KMS-11 (cell line): ENCODE data around the gene HMOX1.

ENCODE experiments used
- H2AFZ ChIP-seq: fragments of 200-600 bp; sonication (generic); 2 replicates; pipeline ENCODE4 v1.6.1; 2016; ENCODE audit warnings: antibody characterized with exemption, mixed run types, low read depth
- H3K27ac ChIP-seq: fragments of 200-600 bp; sonication (generic); 2 replicates; pipeline ENCODE4 v1.6.1; 2016; ENCODE audit warnings: mild to moderate bottlenecking, mixed run types
- H3K27me3 ChIP-seq: fragments of 200-600 bp; sonication (generic); 2 replicates; pipeline ENCODE4 v1.6.1; 2017; ENCODE audit warnings: mild to moderate bottlenecking, low read depth, mixed run types, moderate library complexity; ENCODE audit not compliant: insufficient read depth
- H3K36me3 ChIP-seq: fragments of 200-600 bp; sonication (generic); 2 replicates; pipeline ENCODE4 v1.6.1; 2017; ENCODE audit warnings: mild to moderate bottlenecking, mixed run types; ENCODE audit not compliant: insufficient read depth
- H3K4me1 ChIP-seq: fragments of 200-600 bp; sonication (generic); 2 replicates; pipeline ENCODE4 v1.6.1; 2016; ENCODE audit warnings: mild to moderate bottlenecking, low read depth, mixed run types; ENCODE audit not compliant: poor library complexity, severe bottlenecking
- H3K4me2 ChIP-seq: fragments of 200-600 bp; sonication (generic); 2 replicates; pipeline ENCODE4 v1.7.0; 2016; ENCODE audit warnings: mild to moderate bottlenecking, mixed run types
- H3K4me3 ChIP-seq: fragments of 200-600 bp; sonication (generic); IDR thresholded peaks from 2 replicates; pipeline ENCODE4 v1.6.1; 2017; ENCODE audit warnings: low read depth, low read length, mixed read lengths; ENCODE audit not compliant: insufficient read depth
- H3K79me2 ChIP-seq: fragments of 200-600 bp; sonication (generic); 2 replicates; pipeline ENCODE4 v1.6.1; 2016; ENCODE audit warnings: low read depth, mixed run types; ENCODE audit not compliant: insufficient read depth
- H3K9ac ChIP-seq: fragments of 200-600 bp; sonication (generic); 2 replicates; pipeline ENCODE4 v1.6.1; 2016; ENCODE audit warnings: mild to moderate bottlenecking, mixed run types
- H4K20me1 ChIP-seq: fragments of 200-600 bp; sonication (generic); 2 replicates; pipeline ENCODE4 v1.6.1; 2016; ENCODE audit warnings: mild to moderate bottlenecking, mixed run types; ENCODE audit not compliant: insufficient read depth
- TF ChIP-seq, protein P1 (sequence below): fragments of 200-600 bp; sonication (generic); conservative IDR thresholded peaks from 2 replicates; pipeline ENCODE4 v1.6.1; 2017; ENCODE audit warnings: low read depth, mild to moderate bottlenecking, antibody characterized with exemption, low read length, moderate library complexity, mixed read lengths

Gene HMOX1

DNA sequence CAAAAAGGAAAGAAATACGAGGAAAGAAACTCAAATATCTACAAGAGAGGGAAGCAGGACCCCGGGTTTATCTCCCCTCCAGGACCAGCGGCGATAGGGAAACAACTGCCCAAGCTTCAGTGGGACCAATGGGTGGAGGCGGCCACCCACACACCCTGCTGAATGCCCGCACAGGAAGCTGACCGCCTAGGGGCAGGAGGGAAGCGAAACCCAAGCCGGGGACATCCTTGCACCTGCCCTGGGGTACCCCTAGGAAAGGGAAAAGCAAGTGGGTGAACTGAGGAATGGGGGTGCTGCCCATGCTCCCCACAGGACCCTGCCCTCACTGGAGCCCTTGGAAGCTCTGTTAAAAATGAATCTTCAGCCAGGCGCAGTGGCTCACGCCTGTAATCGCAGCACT is 27.6 kb upstream of the HMOX1 start:
- Histone ChIP-seq H3K79me2 (no peaks in the 10 kb centered on the region), H3K27ac (no peak overlapping the region), H2AFZ (no peak overlapping the region), H3K4me2 (no peak overlapping the region), H4K20me1 (no peaks in the 10 kb centered on the region), H3K4me1 (peaks cover 15% of the 10 kb centered on the region), H3K9ac (no peak overlapping the region), H3K36me3 (no peaks in the 10 kb centered on the region), H3K4me3 (no peak overlapping the region), H3K27me3 (no peaks in the 10 kb centered on the region)
- TF ChIP-seq, protein P1, sequence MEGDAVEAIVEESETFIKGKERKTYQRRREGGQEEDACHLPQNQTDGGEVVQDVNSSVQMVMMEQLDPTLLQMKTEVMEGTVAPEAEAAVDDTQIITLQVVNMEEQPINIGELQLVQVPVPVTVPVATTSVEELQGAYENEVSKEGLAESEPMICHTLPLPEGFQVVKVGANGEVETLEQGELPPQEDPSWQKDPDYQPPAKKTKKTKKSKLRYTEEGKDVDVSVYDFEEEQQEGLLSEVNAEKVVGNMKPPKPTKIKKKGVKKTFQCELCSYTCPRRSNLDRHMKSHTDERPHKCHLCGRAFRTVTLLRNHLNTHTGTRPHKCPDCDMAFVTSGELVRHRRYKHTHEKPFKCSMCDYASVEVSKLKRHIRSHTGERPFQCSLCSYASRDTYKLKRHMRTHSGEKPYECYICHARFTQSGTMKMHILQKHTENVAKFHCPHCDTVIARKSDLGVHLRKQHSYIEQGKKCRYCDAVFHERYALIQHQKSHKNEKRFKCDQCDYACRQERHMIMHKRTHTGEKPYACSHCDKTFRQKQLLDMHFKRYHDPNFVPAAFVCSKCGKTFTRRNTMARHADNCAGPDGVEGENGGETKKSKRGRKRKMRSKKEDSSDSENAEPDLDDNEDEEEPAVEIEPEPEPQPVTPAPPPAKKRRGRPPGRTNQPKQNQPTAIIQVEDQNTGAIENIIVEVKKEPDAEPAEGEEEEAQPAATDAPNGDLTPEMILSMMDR = no peak

DNA sequence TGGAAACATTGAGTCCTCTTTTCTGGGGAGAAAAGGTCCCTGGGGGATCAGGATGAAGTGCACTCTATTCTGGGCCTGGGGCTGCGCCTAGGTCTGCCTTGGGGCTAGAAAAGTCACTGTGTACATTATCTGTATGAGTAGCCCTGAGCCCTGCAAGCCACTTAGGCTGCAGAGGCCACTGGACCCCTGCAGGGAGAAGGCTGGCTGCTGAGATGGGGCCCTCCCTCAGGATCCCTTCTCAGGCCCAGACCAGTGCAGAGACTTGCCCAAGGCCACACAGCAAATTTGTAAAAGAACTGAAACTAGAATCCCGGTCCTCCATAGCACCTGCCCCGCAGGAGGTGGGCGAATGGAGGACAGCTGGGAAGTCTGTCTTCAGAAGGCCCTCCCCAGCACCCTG is 26.8 kb upstream of the HMOX1 start:
- H3K36me3 ChIP-seq = no peaks in the 10 kb centered on the region
- no peak overlapping the region for H3K27ac ChIP-seq
- H2AFZ ChIP-seq = no peak overlapping the region
- TF ChIP-seq, protein P1 = no peak
- no peak overlapping the region for H3K4me3 ChIP-seq
- no peak overlapping the region for H3K9ac ChIP-seq
- no peaks in the 10 kb centered on the region for H3K27me3 ChIP-seq
- H3K4me2 ChIP-seq = no peak overlapping the region
- no peaks in the 10 kb centered on the region for H4K20me1 ChIP-seq
- no peaks in the 10 kb centered on the region for H3K79me2 ChIP-seq
- peaks cover 13% of the 10 kb centered on the region for H3K4me1 ChIP-seq

DNA sequence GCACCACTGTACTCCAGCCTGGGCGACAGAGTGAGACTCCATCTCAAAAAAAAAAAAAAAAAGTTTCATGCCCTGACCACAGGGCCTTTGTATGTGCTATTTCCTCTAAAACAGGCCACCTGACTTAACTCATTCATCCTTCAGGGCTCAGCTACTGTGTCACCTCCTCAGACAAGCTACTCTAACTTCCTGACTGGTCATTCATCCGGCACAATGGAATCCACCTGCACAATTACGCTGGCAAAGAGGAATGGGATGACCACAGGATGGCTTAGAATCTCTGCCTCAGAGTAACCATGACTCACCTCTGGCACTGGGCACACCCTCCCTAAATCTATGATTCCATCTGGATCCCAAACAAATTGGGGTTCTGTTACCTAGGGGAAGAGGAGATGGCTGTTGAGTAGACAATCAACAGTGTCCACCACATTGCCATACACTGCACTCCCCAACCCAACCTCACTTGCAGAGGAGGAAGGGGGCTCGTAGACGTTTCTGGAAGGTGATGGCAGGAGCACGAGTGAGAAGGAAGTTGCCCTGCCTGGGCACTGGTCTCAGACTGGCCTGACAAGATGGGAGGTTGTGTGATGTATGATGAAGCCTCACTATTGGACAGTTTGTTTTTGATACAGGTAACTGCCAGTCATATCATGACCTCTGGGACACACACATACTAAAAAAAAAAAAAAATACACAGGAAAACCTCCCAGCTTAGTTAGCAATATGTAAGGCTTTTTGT is 22.8 kb upstream of the HMOX1 start:
- TF ChIP-seq, protein P1 = no peak
- Histone ChIP-seq H3K27me3 (no peaks in the 10 kb centered on the region), H3K9ac (no peak overlapping the region), H3K4me3 (no peak overlapping the region), H3K79me2 (no peaks in the 10 kb centered on the region), H3K4me2 (no peak overlapping the region), H2AFZ (no peak overlapping the region), H3K36me3 (no peaks in the 10 kb centered on the region), H3K27ac (no peak overlapping the region), H3K4me1 (no peaks in the 10 kb centered on the region), H4K20me1 (no peaks in the 10 kb centered on the region)

DNA sequence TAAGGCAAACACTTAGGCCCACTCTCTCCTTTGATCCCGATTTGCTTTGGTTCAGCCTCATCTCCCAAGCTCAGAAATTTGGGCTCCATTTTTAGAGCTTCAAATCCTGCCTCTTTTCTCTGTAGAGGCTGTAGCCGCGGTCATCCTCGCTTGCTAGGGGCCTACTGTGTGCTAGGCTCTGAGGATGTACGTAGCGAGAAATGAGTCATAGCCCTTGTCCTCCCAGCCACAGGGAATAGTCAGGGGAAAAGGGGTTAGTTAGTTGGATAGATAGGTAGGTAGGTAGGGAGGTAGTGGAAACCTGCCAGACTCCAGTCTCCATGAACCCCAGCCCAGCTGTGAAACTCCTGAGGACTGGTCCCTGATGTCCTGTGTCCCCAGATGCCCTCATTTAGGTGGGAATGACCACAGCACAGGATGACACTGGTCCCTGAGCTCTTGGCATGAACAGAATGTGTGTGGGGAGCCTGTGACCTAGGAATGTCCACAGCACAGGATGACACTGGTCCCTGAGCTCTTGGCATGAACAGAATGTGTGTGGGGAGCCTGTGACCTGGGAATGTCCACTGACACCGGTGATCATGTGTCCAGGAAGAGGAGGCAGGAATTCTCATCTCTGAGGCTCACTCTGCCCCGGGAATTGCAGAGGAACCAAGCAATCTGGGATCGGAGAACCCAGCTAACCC is 21.4 kb upstream of the HMOX1 start:
- H3K27ac ChIP-seq = no peak overlapping the region
- no peak overlapping the region for H3K4me2 ChIP-seq
- H2AFZ ChIP-seq = no peak overlapping the region

More for the DNA sequence above, 21.4 kb upstream of the HMOX1 start:
- no peaks in the 10 kb centered on the region for H4K20me1 ChIP-seq
- H3K36me3 ChIP-seq = no peaks in the 10 kb centered on the region
- no peaks in the 10 kb centered on the region for H3K4me1 ChIP-seq
- no peaks in the 10 kb centered on the region for H3K79me2 ChIP-seq
- no peak overlapping the region for H3K4me3 ChIP-seq
- no peak overlapping the region for H3K9ac ChIP-seq
- no peaks in the 10 kb centered on the region for H3K27me3 ChIP-seq
- TF ChIP-seq, protein P1 = no peak
